Measurements from ENCODE around the gene PDPN. TPM values are rescaled to one million over a fixed set of nuclear protein-coding genes. Genes with fewer than 3 reads are reported as not detected.

The PDPN gene
- total and polyA plus RNA-seq, 2 of the 8 experiments (the other 6 are each of a cell fraction or from before 2014, with no cell fraction given), result 44.7 to 169 TPM

GRCh38 chr1:13564073-13564472 lies 19.6 kb upstream of the PDPN start:
- H3K14ac ChIP-seq (ENCODE audit: insufficient read length), result no peak overlapping the region
- DNase-seq (ENCODE audit: low read depth in 1 of 2, low spot score in 2 of 2) (no peak), FAIRE-seq (no peak)
- H3K9ac ChIP-seq (replicated peaks in 1 of 4; ENCODE audit: extremely low read depth in 1 of 4, low read depth in 3 of 4, low read length in 3 of 4), result no peak overlapping the region
- no peaks in the 10 kb centered on the region for H4K20me1 ChIP-seq (replicated peaks in 1 of 2; ENCODE audit: control insufficient read depth in 1 of 2, insufficient read depth in 2 of 2, low read length in 2 of 2)
- H2AFZ ChIP-seq (ENCODE audit: low read length), result no peak overlapping the region
- no peaks in the 10 kb centered on the region for H3K4me1 ChIP-seq (replicated peaks in 1 of 4; ENCODE audit: control insufficient read depth in 3 of 4, insufficient read depth in 4 of 4, low read length in 3 of 4)
- no peak overlapping the region for H3K56ac ChIP-seq (replicated peaks; ENCODE audit: insufficient read length, low read depth, low read length)
- 91% methylated on average over 5 of the region's 5 CpGs; no CpG with 5 or more reads in 1 of the 2 experiments for WGBS, 2 experiments (ENCODE audit: extremely low coverage in 1 of 2, insufficient coverage in 1 of 2, insufficient read length in 1 of 2, insufficient replicate concordance in 2 of 2, low coverage in 1 of 2, low lambda C conversion rate in 2 of 2, missing lambda C conversion rate in 1 of 2)
- H4K5ac ChIP-seq (ENCODE audit: insufficient read length, low read depth, low read length), result no peak overlapping the region
- H3K27ac ChIP-seq (ENCODE audit: low read depth, low read length), result no peak overlapping the region
- no peak overlapping the region for H2BK5ac ChIP-seq (ENCODE audit: low read depth, low read length)
- H4K8ac ChIP-seq (ENCODE audit: extremely low read depth, insufficient read depth, low read length), result no peak overlapping the region
- H2BK15ac ChIP-seq (ENCODE audit: low read length), result no peak overlapping the region
- H2AK5ac ChIP-seq (ENCODE audit: low read depth, low read length), result no peak overlapping the region
- no peaks in the 10 kb centered on the region for H3K79me2 ChIP-seq (ENCODE audit: control insufficient read depth in 1 of 2, insufficient read depth in 2 of 2, low read length in 2 of 2)
- H3K4me2 ChIP-seq (ENCODE audit: insufficient read depth in 1 of 2, low read depth in 2 of 2, low read length in 2 of 2), result no peak overlapping the region
- H2BK120ac ChIP-seq (replicated peaks; ENCODE audit: low read depth, low read length), result no peak overlapping the region
- POLR2A ChIA-PET (ENCODE audit: partially characterized antibody), result no interaction called here
- H3K27me3 ChIP-seq (replicated peaks in 1 of 4; ENCODE audit: control insufficient read depth in 3 of 4, extremely low read depth in 1 of 4, insufficient read depth in 3 of 4, low read length in 3 of 4), result no peaks in the 10 kb centered on the region
- no peaks in the 10 kb centered on the region for H3K23me2 ChIP-seq (ENCODE audit: low read depth, low read length)
- no peak overlapping the region for H3K4ac ChIP-seq (replicated peaks; ENCODE audit: insufficient read length, low read depth, low read length)
- no peaks in the 10 kb centered on the region for H3K36me3 ChIP-seq (ENCODE audit: control insufficient read depth in 2 of 4, insufficient read depth in 4 of 4, low read length in 3 of 4)
- no peak overlapping the region for H3K4me3 ChIP-seq (ENCODE audit: extremely low read depth in 1 of 4, insufficient read depth in 2 of 4, low read depth in 3 of 4, low read length in 4 of 4)
- no peak overlapping the region for H2BK20ac ChIP-seq (ENCODE audit: low read length)
- H2BK12ac ChIP-seq (ENCODE audit: low read depth, low read length), result no peak overlapping the region
- H4K91ac ChIP-seq (replicated peaks; ENCODE audit: insufficient read length, low read length), result no peak overlapping the region
- CTCF ChIA-PET (ENCODE audit: partially characterized antibody), result no interaction called here
- no peaks in the 10 kb centered on the region for H3K79me1 ChIP-seq (ENCODE audit: low read depth, low read length)
- H3K18ac ChIP-seq (ENCODE audit: extremely low read depth, low read length), result no peak overlapping the region
- H3K9me3 ChIP-seq (ENCODE audit: insufficient read depth in 2 of 2, low read depth in 1 of 2, low read length in 1 of 2), result no peaks in the 10 kb centered on the region
- H3K23ac ChIP-seq (ENCODE audit: insufficient read length), result no peak overlapping the region
- TF ChIP-seq YY1 (IDR thresholded peaks at IDR 0.05; ENCODE audit: low read depth, low read length) (no peak), RNF2 (IDR thresholded peaks at IDR 0.05; ENCODE audit: borderline replicate concordance, low read depth, low read length, missing control alignments, poor library complexity, severe bottlenecking) (no peak), GTF2F1 (IDR thresholded peaks at IDR 0.05; ENCODE audit: borderline replicate concordance, low read depth, low read length) (no peak), RAD21 (IDR thresholded peaks at IDR 0.05 in 1 of 2, conservative IDR thresholded peaks at IDR 0.05 in 1 of 2; ENCODE audit: low read depth in 2 of 2, low read length in 2 of 2) (no peak), SRF (IDR thresholded peaks at IDR 0.05; ENCODE audit: low read depth, low read length) (no peak), EGR1 (IDR thresholded peaks at IDR 0.05; ENCODE audit: borderline replicate concordance, low read depth, low read length) (no peak), SP2 (IDR thresholded peaks at IDR 0.05; ENCODE audit: low read length) (no peak), RXRA (IDR thresholded peaks at IDR 0.05; ENCODE audit: insufficient read depth, low read depth, low read length) (no peak), SAP30 (IDR thresholded peaks at IDR 0.05; ENCODE audit: insufficient read depth, insufficient replicate concordance, low read length) (no peak), BACH1 (IDR thresholded peaks at IDR 0.05; ENCODE audit: low read length) (no peak), MAX (IDR thresholded peaks at IDR 0.05) (no peak), SP1 (IDR thresholded peaks at IDR 0.05; ENCODE audit: low read depth, low read length) (no peak)
